Fibroblast of upper back skin (primary cell): ENCODE results near the gene MAP1LC3B2.

Source experiments
- DNase-seq: peaks from one replicate; pipeline ENCODE4 v3.0.0-alpha.2; 2013

MAP1LC3B2 gene

DNA sequence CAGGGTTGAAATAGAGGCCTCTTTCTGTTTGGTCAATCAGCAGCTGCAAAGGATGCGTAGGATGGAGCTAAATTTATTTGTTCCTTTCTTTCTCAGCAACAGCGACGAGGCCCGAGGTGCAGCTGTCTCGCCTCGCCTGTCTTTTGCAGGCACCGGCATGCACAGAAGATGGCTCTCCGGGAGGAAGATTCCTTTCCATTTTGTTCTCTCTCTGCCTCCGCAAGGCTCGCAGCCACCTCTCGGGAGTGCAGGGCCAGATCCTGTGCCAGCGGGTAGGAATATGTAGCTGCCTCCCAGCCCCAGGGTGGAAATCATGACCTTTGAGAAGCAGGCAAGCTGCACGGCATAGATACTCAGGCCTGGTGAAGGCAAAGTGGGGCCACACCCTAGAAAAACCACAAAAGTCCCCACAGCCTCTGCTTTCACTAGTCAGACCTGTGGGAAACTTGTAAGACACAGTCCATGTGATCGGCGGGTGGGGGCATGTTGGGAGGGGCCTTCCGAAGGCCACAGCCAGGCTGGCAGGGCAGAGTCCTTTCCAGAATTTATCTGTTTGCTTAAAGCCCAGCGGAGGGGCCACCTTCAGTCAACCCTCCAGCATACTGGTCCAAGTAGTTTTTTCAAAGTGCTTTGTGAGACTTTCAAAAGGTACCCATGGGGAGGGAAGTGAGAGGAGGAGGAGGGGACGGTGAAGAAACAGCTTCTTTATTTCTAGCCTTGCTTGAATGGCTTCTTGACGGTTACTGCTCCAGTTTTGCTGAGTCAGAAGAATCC is at the start of gene MAP1LC3B2:
Gene MAP1LC3B2, plus strand, starts transcription at position 220 of the 774 bp plus-strand sequence. CDS start 16,562 bp downstream, outside the sequence.
- DNase-seq: peak; percentile 81

DNA sequence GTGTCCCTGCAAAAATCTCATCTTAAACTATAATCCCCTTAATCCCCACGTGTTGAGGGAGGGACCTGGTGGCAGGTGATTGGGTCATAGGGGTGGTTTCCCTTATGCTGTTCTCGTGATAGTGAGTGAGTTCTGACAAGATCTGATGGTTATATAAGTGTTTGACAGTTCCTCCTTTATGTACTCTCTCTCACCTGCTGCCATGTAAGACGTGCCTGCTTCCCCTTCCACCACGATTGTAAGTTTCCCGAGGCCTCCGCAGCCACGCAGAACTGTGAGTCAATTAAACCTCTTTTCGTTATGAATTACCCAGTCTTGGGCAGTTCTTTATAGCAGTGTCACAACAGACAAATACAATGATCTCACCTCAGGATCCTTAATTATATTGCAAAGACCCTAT is 45.2 kb upstream of the MAP1LC3B2 start:
- no peak for DNase-seq

DNA sequence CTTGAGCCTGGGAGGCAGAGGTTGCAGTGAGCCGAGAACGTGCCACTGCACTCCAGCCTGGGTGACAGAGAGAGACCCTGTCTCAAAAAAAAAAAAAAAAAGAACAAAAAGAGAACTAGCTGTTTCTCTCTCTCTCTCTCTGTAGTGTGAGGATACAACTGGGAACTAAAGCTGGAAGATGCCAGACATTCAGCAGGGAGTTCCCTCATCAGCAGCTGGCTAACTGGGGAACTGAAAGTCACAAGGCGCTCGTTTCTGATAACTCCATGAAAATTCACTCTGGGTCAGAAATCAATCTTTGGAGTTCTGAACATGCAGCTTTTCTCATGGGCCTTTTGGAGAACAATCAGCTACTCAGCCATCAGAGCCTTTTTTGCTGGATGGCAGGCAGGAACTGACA is 43.5 kb upstream of the MAP1LC3B2 start:
- DNase-seq: no peak

DNA sequence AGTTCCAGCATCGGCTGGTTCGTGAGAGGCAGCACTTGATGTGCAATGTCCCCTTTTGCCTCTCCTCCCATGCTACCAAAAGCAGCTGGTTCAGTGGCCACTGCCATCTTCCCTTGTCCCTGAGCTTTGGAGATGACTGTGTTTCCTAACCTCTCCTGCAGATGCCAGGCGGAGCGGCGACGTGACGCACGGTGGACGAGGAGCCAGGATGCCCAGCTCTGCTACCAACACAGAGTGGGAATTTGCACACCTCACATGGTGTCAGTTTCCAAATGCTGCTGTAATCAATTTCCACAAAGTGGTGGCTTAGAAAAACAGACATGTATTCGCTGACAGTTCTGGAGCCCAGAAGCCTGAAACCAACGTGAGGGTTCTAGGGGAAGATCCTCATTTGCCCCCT is 42.5 kb upstream of the MAP1LC3B2 start:
- no peak for DNase-seq

DNA sequence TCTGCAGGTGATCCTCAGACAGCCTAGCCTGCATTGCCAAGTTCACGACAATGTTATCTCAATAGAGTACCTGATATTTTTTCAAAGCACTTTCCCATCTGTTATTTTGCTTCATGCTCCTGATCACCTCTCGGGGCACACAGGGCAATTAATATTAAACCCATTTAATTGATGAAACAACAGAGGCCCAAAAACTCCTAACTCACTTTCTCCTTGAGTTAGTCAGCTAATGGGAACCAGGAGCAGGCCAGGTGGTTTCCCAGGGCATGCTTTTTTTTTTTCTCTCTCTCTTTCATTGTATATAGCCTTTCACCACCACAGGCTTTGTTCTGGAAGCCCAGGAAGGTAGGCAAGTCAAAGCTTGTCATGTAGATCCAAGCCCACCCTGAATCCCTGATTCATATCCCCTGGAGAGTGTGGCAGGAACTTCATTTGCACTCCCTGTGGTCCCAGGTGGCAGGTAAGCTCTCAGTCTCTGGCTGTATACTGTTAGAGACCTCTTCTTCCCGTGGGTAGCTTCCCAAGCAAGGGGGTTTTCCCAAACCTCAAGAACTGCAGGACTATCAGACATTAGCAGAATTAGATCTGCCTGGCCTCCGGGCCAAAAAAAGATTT is 41.6 kb upstream of the MAP1LC3B2 start:
- DNase-seq: no peak

DNA sequence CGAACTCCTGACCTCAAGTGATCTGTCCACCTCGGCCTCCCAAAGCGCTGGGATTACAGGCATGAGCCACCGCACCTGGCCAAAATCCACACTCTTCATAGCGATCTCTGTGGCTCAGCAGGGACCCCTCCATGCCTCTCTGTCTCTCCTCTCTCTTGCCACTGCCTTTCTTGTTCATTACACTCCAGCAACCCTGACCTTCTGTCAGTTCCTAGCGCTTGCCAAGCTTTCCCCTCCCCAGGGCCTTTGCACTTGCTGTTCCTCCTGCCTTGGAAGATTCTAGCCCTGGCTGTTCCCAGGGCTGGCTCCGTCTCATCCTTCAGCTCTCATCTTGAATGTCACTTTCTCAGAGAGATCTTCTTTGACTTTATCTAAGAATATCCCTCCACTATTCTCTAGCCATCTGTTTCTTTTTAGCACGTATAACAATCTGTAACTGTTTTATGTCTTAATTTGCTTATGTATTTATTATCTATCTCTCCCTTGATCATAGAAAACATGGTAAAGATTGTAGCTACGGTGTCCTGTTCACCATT is 38.9 kb upstream of the MAP1LC3B2 start:
- DNase-seq: no peak

DNA sequence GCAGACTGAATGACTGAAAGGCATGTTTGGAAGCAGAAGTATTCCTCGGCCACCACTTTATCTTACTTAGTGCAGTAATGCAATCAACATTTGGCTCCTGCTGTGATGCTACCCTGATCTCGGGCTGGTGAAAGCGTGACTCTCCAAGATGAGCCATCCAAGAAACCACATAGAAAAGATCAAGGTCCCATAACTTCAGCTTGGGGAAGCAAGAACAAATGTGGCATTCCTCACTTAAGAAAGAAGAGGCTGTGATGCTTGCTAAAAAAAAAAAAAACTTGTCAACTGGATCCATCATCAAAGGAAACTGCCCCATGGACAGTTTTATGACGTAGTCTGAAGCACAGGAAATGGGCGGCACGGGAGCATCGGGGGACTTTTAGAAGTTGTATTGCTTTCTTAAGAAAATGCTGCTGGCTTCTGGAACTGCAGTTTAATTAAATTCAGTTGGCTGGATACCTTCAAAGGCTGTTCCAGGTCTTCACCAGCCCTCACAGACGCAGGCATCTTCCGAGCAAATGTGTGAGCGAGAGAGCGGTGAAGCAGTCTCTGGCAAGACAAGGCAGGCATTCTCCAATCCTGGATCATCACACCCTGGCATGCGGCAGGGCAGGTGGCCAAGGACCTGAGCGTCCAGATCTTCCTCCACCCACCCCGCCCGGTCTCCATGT is 38.2 kb upstream of the MAP1LC3B2 start:
- peak; percentile 89 for DNase-seq

DNA sequence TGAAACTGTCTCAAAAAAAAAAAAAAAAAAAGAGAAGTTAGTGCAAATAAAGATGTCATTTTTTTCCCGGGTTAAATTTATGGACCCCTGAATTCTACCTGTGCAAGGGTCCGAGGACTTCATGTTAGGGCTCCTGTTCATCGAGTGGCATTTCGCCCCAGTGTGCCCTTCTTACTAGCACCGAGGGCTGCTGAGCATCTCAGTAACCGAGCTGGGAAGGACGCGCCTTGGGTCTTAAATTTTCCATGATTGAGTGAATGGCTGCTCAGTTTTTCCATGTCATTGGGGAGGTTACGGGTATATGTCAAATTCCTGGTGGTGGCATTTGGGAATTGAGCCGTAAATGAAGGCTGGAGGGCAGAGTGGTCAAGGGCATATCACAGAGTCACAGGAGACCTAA is 34.9 kb upstream of the MAP1LC3B2 start:
- no peak for DNase-seq

DNA sequence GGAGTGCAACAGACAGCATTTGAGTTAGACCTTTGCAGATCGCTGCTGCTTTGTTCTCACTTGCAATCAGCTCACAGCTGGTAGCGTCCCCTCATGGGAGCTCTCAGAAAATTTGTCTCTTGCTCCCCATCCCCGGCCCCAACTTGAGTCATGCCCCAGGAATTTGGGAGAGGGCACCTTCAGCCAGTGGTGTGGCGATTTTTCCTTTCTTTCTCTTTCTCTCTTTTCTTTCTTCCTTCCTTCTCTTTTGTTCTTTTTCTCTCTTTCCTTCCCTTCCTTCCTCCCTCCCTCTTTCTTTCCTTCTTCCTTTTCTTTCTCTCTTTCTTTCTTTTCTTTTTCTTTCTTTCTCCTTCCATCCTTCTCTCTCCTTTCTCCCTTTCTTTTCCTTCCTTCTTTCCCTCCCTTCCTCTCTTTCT is 34.2 kb upstream of the MAP1LC3B2 start:
- DNase-seq: peak; percentile 87

DNA sequence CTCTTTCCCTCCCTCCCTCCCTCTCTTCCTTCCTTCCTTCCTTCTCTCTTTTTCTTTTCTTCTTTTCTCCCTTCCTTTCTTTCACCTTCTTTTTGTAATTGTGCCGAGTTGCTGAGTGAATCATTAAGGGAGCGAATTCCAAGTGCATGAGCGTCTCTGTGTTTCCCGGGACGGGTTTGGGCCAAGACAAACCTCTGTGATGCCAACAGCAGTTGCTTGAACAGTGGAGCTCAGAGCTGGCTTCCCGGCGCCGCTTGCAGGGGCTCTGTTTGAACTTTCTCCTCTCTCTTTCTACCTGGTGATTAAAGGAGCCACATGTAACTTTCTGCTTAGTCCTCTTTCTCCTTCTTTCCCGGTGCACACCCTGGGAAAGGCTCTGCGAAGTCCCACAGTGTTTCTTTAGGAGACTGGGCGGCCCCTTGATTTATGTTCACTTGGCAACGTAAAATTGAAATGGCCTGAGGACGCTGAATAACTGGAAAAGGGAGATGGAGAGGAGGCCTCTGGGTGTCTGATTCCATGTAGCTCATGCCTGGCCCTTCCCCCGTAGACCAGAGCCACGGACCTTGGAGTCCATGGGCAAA is 33.7 kb upstream of the MAP1LC3B2 start:
- DNase-seq: peak; percentile 96

DNA sequence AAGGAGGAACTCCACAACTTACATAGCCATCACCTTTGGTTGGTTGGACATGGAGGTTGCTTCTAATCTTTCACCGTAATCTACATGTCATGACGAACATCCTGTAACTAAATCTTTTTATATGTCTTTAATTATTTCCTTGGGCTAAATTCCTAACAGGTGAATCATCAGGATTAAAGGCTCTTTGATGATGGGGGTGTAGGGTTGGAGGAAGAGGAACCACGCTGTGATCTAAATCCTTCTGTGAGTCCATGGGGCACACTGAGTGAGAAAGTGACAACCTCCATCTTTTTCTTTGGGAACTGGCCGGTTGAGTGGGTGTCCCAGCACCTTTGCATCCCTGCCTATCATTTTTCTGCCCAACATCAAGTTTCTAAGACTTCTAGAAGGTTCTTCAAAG is 31.1 kb upstream of the MAP1LC3B2 start:
- peak; percentile 91 for DNase-seq

DNA sequence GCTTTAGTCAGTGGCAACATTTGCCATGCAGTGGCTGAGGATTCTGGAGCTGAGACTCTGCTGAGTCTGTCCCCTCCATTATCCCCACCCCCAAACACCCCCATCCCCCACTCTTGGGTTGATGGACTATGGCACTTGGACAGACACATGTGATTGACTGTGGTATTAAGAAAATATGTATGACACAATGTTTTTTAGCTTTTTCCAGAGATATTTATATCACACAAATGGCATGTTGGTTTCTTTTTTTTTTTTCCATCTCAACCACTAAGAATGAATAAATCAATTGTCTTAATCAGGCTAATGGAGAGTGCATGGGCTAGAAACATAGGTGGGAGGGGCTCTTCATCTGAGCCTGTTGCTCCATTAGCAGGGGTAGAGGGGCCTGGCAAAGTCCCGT is 30.7 kb upstream of the MAP1LC3B2 start:
- peak; percentile 66 for DNase-seq

DNA sequence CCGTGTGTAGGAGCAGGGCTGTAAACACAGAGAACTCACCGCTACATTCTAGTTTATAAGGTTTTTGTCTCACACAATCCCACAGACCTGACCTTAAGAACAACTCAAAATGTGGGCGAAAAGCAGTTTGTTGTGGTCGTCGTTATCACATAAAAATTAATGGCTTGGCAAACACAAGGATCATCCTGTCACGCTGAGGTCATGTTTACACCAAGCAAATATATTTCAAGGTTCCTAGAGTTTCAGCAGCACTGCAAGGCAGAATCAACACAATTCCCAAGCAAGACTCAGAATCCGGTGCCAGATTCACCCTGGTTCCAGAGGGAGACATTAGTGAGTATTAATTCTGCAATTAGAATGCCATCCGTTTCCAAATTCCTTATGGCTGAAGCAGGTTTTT is 30.1 kb upstream of the MAP1LC3B2 start:
- DNase-seq: no peak

DNA sequence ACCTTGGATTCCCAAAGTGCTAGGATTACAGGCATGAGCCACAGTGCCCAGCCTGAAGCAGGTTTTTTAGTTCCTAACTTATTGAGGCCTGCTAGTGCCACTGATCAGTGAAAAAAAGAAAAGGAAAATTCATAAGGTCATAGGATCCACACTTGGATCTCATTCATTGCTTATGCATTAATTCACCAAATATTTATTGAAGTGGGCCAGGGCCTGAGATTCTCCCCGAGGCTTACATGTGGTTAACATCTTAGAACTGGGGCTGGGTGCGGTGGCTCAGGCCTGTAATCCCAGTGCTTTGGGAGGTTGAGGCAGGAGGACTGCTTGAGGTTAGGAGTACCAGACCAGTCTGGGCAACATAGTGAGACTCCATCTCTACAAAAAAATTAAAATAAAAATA is 29.5 kb upstream of the MAP1LC3B2 start:
- no peak for DNase-seq

DNA sequence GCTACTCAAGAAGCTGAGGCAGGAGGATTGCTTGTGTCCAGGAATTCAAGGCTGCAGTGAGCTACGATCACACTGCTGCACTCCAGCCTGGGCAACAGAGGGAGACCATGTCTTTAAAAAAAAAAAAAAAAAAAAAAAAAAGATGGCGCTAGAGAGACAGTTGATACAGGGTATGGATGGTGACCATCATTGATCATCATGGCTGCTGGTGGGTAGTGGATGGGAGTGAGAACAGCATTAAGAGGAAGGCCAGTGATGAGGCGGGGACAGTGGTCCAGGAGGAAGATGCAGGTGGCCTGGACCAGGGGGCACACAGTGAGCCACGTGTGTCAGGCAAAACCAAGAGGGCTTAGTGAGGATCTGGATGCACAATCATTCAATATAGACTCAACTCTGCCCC is 26.8 kb upstream of the MAP1LC3B2 start:
- no peak for DNase-seq

DNA sequence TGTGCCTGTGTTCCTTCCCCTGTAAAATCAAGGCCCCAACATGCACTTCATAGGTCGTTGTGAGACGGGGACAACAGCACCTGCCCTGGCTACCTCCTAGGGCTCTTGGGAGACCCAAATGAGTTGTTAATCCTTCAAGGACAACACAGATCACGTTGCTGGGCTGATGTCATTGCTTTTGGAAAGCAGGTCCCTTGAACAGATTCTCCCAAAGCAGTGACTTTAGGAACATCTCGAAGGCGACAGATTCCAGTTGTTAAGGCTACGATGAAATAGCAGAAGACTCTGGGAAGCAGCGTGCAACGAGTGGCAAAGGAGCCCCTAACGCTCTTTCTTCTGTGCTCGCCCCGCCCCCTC is 26.2 kb upstream of the MAP1LC3B2 start:
- no peak for DNase-seq

DNA sequence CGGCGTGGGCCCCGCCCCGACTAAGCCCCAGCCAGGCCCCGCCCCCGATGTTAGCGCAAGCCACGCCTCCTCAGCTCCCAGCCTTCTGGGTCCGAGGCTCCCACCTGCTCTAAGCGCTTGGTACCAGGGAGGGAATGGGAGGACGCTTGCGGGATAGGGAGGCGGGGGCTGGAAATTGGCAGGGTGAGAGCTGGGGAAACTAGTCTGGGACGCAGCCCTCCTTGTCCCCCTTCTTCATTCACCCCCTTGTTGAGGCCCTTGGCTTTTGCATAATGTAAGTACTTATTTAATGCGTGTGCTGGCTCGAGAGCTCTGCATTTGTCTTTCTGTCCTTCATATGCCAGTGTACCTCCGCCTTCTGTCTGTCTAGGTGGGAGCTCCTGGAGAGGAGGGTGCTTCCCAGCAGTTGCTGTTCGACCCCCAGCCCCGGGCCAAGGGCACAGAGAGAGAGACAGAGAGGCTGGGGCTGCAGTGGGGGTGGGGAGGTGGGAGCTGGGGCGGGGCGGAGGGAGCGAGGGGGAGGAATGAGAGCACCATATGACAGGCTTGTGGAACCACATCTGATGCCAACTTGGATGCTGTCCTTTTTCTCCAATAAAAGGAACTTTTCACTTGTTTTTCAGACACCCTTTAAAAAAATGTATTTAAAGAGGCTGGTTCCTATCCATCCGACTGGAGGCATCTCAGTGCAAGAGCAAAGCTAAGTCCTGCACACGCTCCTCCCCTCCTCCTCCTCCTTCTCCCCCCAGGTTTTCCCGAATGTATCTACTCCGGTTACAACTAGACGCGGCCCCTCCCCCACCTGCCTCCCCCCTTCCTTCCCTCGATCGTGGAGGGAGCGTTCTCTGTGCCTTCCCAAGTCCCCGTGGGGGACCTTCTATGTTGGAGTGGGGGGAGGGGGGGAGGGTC is 25.6 kb upstream of the MAP1LC3B2 start:
- DNase-seq: peak; percentile 85

DNA sequence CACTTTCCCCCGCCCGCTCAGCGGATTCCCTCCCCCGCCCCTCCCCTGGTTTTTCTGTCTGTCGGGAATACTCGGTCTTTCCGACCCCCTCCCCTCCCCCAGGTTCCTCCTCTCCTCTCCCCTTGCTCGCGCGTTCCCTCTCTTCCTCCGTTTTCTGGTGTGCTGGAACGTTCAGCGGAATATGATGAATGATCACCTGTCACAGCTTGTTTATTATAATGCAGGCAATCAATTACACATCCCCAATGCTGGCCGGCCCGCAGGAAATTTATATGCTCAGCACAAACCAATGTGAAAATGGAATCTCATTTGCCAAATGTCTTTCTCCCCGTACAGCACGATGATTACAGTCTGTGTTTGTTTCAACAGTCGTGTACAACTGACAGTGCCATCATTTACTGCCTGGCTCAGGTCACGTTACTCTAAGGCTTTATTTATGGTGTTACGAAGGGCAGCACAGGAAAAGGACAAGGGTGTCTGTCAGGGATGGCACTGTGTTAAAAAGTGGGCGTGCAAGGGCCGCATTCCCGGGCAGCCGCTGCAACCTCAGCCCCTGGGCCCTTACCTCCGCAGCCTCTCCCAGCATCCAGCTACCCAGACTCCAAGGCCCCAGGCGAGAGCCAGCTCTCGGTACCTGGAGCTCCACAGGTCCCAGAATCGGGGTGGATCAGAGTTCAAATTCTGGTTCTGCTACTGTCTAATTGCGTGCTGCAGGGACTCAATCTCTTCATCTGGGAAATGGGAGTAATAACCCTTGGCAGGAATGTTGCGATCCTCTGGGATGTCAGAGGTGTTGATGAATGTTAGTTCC is 24.7 kb upstream of the MAP1LC3B2 start:
- DNase-seq: peak; percentile 71

DNA sequence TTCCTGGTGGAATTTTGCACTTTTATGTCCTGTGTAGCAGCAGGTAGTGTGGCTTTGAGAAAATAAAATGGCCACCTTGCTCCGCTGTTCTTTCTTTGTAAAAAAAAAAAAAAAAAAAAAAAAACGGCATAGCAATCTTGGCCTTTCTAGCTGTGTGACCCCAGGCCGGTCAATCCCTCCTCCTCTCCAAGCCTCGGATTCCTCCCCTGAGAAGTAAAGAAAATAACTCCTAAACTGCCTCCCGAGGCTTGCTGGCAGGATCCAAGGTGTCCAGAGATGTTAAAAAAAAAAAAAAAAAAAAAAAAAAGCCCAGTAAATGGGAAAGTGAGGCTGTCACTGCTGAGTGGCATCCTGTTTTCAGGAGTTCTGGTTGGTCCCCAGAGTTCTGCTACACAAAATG is 23.9 kb upstream of the MAP1LC3B2 start:
- DNase-seq: no peak

DNA sequence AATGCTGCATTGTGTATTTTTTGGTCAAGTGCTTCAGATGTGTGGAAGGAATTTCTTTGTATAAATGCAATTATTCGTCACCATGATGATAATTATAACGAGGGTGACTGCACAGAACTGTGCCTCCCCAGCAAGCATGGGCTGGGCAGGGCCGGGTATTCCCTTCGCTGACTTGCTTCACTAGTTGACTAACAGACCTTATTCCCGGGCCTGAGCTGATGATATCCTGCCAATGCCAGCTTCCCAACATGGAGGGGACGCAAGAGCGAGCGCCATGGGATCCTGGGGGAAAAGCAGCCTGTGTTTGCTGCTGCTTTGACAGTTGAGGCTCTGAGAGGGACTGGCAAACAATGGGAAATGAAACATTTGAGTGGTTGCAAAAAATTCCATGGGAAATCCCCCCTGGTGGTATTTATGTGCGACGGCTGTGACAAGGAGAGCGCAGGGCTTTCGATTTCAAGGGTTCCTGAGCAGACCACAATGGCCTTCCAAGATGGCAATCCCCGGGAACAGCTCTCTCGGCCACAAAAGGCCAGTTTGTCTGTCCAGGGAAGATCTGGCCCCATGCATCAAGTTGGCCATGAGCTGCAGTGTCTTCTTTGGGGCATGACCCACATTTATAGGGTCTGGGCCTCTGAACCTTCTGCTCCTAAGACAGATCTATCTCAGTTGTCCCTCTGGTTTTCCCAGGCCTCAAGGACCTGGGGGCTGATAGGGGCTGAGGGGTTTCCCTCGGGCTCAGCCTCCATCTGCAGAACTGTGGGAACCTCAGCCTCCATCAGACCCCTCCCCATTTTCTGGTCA is 21.9 kb upstream of the MAP1LC3B2 start:
- DNase-seq: no peak
